A549 (cell line): ENCODE data around the gene KRT73. TPM values are rescaled to one million over a fixed set of nuclear protein-coding genes. Genes with fewer than 3 reads are reported as not detected.

Experiments used
- ATAC-seq, 2 experiments: fragments of 200-7000 bp in 1 of 2; fragments of >200 bp in 1 of 2; cut with Nextera tagmentation in 1 of 2; cut with Tn5 transposase in 1 of 2; 3 replicates each; pipeline versions ENCODE4 v1.8.0 to v1.9.1; 2018 to 2020; ENCODE audit warnings: mild to moderate bottlenecking in 1 of 2, moderate library complexity in 1 of 2
- CTCF ChIA-PET: fragments of 300-600 bp; sonication (Branson Sonifier 250); formaldehyde crosslinking; extraction: SDS; loops from one replicate; lab custom pipeline; 2021; ENCODE audit warnings: antibody characterized with exemption, inconsistent platforms; lab: Yijun Ruan, JAX
- POLR2A ChIA-PET: fragments of 350-600 bp; formaldehyde crosslinking; extraction: SDS; loops from one replicate; lab custom pipeline; 2021; ENCODE audit warnings: antibody characterized with exemption, inconsistent platforms; lab: Yijun Ruan, JAX
- DNase-seq, 2 experiments: peaks; one replicate each; pipeline versions ENCODE4 v3.0.0 to v3.0.0-alpha.2; 2011 to 2016; ENCODE audit warnings: low read depth in 1 of 2, low spot score in 1 of 2
- FAIRE-seq: peaks from 2 replicates; lab custom pipeline; 2011; peaks lifted over from hg19 to GRCh38; lab: Jason Lieb, UNC
- H3K27ac ChIP-seq, 2 experiments: fragments of >200 bp; sonication (Bioruptor Twin); formaldehyde crosslinking; 3 replicates each; pipeline ENCODE4 v1.5.1; 2016 to 2017
- H3K4me1 ChIP-seq: fragments of >200 bp; sonication (Bioruptor Twin); formaldehyde crosslinking; 3 replicates; pipeline ENCODE4 v1.6.1; 2016
- H3K4me2 ChIP-seq: fragments of >200 bp; sonication (Bioruptor Twin); formaldehyde crosslinking; 3 replicates; pipeline ENCODE4 v1.6.1; 2016
- H3K4me3 ChIP-seq: fragments of >200 bp; sonication (Bioruptor Twin); formaldehyde crosslinking; 3 replicates; pipeline ENCODE4 v1.5.1; 2016
- H3K9me3 ChIP-seq: fragments of >200 bp; sonication (Bioruptor Twin); formaldehyde crosslinking; 3 replicates; pipeline ENCODE4 v1.6.1; 2016
- ATOH8 ChIP-seq: fragments of 250-450 bp; sonication (Bioruptor Pico); IDR thresholded peaks from 2 replicates; pipeline ENCODE4 v1.5.0; 2020; ENCODE audit warnings: low read depth, mild to moderate bottlenecking, moderate library complexity
- BCL3 ChIP-seq: fragments of >200 bp; sonication (Bioruptor Twin); formaldehyde crosslinking; IDR thresholded peaks from 3 replicates; pipeline ENCODE4 v1.6.1; 2016
- CBX8 ChIP-seq: fragments of 200-600 bp; sonication (generic); IDR thresholded peaks from 2 replicates; pipeline ENCODE4 v1.6.1; 2016
- CHD2 ChIP-seq: fragments of 150-350 bp; IDR thresholded peaks from 2 replicates; pipeline ENCODE4 v1.6.1; 2014; ENCODE audit warnings: low read length; ENCODE audit not compliant: partially characterized antibody
- CHD4 ChIP-seq: fragments of 200-600 bp; sonication (generic); IDR thresholded peaks from 2 replicates; pipeline ENCODE4 v1.6.1; 2016; ENCODE audit warnings: antibody characterized with exemption, mild to moderate bottlenecking, borderline replicate concordance
- CTCF ChIP-seq: fragments of >200 bp; sonication (Bioruptor Twin); formaldehyde crosslinking; IDR thresholded peaks from 3 replicates; pipeline ENCODE4 v1.5.1; 2016
- E2F6 ChIP-seq: IDR thresholded peaks from 2 replicates; pipeline ENCODE4 v1.6.1; 2012; ENCODE audit warnings: low read depth, borderline replicate concordance
- ELK1 ChIP-seq: fragments of 150-350 bp; IDR thresholded peaks from 2 replicates; pipeline ENCODE4 v1.6.1; 2014; ENCODE audit warnings: low read depth, mild to moderate bottlenecking, low read length
- EP300 ChIP-seq, 2 experiments: fragments of >200 bp; sonication (Bioruptor Twin); formaldehyde crosslinking; IDR thresholded peaks; 2 replicates in 1 of 2; 3 replicates in 1 of 2; pipeline ENCODE4 v1.6.1; 2016 to 2017
- FOXS1 ChIP-seq: fragments of 250-450 bp; sonication (Bioruptor Pico); IDR thresholded peaks from 2 replicates; pipeline ENCODE4 v1.5.0; 2020; ENCODE audit warnings: mild to moderate bottlenecking, moderate library complexity
- HES2 ChIP-seq: fragments of >200 bp; sonication (Bioruptor Twin); formaldehyde crosslinking; IDR thresholded peaks from 2 replicates; pipeline ENCODE4 v1.6.1; 2016
- HMGXB4 ChIP-seq: fragments of 250-450 bp; sonication (Bioruptor Pico); IDR thresholded peaks from 2 replicates; pipeline ENCODE4 v1.5.0; 2021; ENCODE audit warnings: mild to moderate bottlenecking, moderate library complexity, borderline replicate concordance
- HOXB13 ChIP-seq: fragments of 250-450 bp; sonication (Bioruptor Pico); IDR thresholded peaks from 2 replicates; pipeline ENCODE4 v1.5.0; 2020; ENCODE audit warnings: low read depth, mild to moderate bottlenecking, moderate library complexity
- HOXB5 ChIP-seq: fragments of 250-450 bp; sonication (Bioruptor Pico); IDR thresholded peaks from 2 replicates; pipeline ENCODE4 v1.5.0; 2020; ENCODE audit warnings: mild to moderate bottlenecking, moderate library complexity
- KDM5A ChIP-seq: fragments of 200-600 bp; sonication (generic); IDR thresholded peaks from 2 replicates; pipeline ENCODE4 v1.6.1; 2016; ENCODE audit warnings: antibody characterized with exemption, mild to moderate bottlenecking
- NFE2L2 ChIP-seq: fragments of 150-350 bp; conservative IDR thresholded peaks from 2 replicates; pipeline ENCODE4 v1.6.1; 2014; ENCODE audit warnings: low read length
- NPAS2 ChIP-seq: fragments of 250-450 bp; sonication (Bioruptor Pico); IDR thresholded peaks from 2 replicates; pipeline ENCODE4 v1.8.0; 2022; ENCODE audit warnings: mild to moderate bottlenecking, moderate library complexity, borderline replicate concordance
- NR3C1 ChIP-seq: fragments of >200 bp; sonication (Bioruptor Twin); formaldehyde crosslinking; IDR thresholded peaks from 3 replicates; pipeline ENCODE4 v1.6.1; 2017
- PHF8 ChIP-seq: fragments of 200-600 bp; sonication (generic); IDR thresholded peaks from 2 replicates; pipeline ENCODE4 v1.6.1; 2016; ENCODE audit warnings: low read depth, mild to moderate bottlenecking, antibody characterized with exemption, moderate library complexity, borderline replicate concordance
- RARB ChIP-seq: fragments of 250-450 bp; sonication (Bioruptor Pico); IDR thresholded peaks from 2 replicates; pipeline ENCODE4 v1.8.0; 2021; ENCODE audit warnings: mild to moderate bottlenecking, moderate library complexity
- REST ChIP-seq: fragments of 200-600 bp; sonication (generic); IDR thresholded peaks from 2 replicates; pipeline ENCODE4 v1.6.1; 2016; ENCODE audit warnings: antibody characterized with exemption, mild to moderate bottlenecking, moderate library complexity
- RFX5 ChIP-seq: fragments of 450-650 bp; IDR thresholded peaks from 2 replicates; pipeline ENCODE4 v1.7.1; 2014; ENCODE audit warnings: antibody characterized with exemption, mild to moderate bottlenecking, moderate library complexity
- RNF2 ChIP-seq: fragments of 200-600 bp; sonication (generic); IDR thresholded peaks from 2 replicates; pipeline ENCODE4 v1.6.1; 2016; ENCODE audit warnings: low read depth, mild to moderate bottlenecking, antibody characterized with exemption, moderate library complexity, borderline replicate concordance
- SREBF2 ChIP-seq: fragments of 450-650 bp; IDR thresholded peaks from 2 replicates; pipeline ENCODE4 v1.6.1; 2014; ENCODE audit warnings: mild to moderate bottlenecking, moderate library complexity
- ZFP36 ChIP-seq: fragments of 450-650 bp; IDR thresholded peaks from 2 replicates; pipeline ENCODE4 v1.6.1; 2014; ENCODE audit warnings: borderline replicate concordance; ENCODE audit not compliant: partially characterized antibody
- WGBS: methylation state at CpG from one replicate; pipeline ENCODE4 v1.1.6; 2017; ENCODE audit errors: missing lambda C conversion rate; 5-methylcytosine and 5-hydroxymethylcytosine counted together
- polyA plus RNA-seq, 4 experiments: library from polyadenylated mRNA; depleted of rRNA in 3 of 4; stranded (reverse); fragments of >200 nt; fragmentation: RNase III in 1 of 4; extraction: RNeasy Plus Mini Kit Qiagen cat#74134 plus additional on column Dnase treatment in 1 of 4; gene quantifications; 2 replicates in 3 of 4; 3 replicates in 1 of 4; pipeline ENCODE4 v1.2.3, GENCODE V29; 2011 to 2017

KRT73 gene
- polyA plus RNA-seq, 2 of the 4 experiments (the other 2 are of a cell fraction) = not detected

- Histone ChIP-seq H3K4me1 (no peaks in the 10 kb centered on the region), H3K27ac (no peak overlapping the region), H3K4me2 (no peak overlapping the region), H3K4me3 (no peak overlapping the region), H3K9me3 (no peaks in the 10 kb centered on the region)
- DNase-seq = no peak
- no peak for FAIRE-seq
- TF ChIP-seq RNF2 = no peak
- TF ChIP-seq HES2 = no peak
- TF ChIP-seq ELK1 = no peak
- no peak for TF ChIP-seq NR3C1
- TF ChIP-seq ATOH8 = no peak
- TF ChIP-seq KDM5A = no peak
- no peak for TF ChIP-seq NPAS2
- TF ChIP-seq SREBF2 = no peak
- TF ChIP-seq RFX5 = no peak
- no peak for TF ChIP-seq HOXB13 (CRISPR knock-in tag)
- TF ChIP-seq CBX8 = no peak
- ATAC-seq = no peak
- POLR2A ChIA-PET = no interaction called here
- CTCF ChIA-PET = interaction anchor here (1.1 kb wide), 1 partner anchor 59 kb away, joined by 3 read pairs; no protein-coding TSS in a partner anchor
- 87% methylated on average over 4 of the region's 4 CpGs for WGBS
Observed at GRCh38 chr12:52641468-52641867, 23.1 kb upstream of the KRT73 start.

- 67% methylated on average over 4 of the region's 4 CpGs for WGBS
- ChIA-PET POLR2A (no interaction called here), CTCF (no interaction called here)
- Histone ChIP-seq H3K27ac (no peak overlapping the region), H3K4me1 (no peaks in the 10 kb centered on the region), H3K4me3 (no peak overlapping the region), H3K9me3 (no peaks in the 10 kb centered on the region), H3K4me2 (no peak overlapping the region)
- FAIRE-seq (no peak), ATAC-seq (no peak), DNase-seq (no peak)
- no peak for TF ChIP-seq EP300 (IDR thresholded peaks at IDR 0.05)
- no peak for TF ChIP-seq HMGXB4 (CRISPR knock-in tag)
- no peak for TF ChIP-seq ZFP36
- no peak for TF ChIP-seq PHF8
- no peak for TF ChIP-seq RARB (CRISPR knock-in tag)
- no peak for TF ChIP-seq REST
- no peak for TF ChIP-seq HES2
- TF ChIP-seq CHD2 = no peak
- no peak for TF ChIP-seq E2F6
- no peak for TF ChIP-seq RNF2
- no peak for TF ChIP-seq CTCF
- TF ChIP-seq FOXS1 (CRISPR knock-in tag) = no peak
- no peak for TF ChIP-seq NFE2L2
- no peak for TF ChIP-seq NPAS2
- no peak for TF ChIP-seq HOXB5 (CRISPR knock-in tag)
- no peak for TF ChIP-seq BCL3
- TF ChIP-seq CHD4 = no peak
Observed at GRCh38 chr12:52637299-52637698, 18.9 kb upstream of the KRT73 start.
